ENCODE data around the gene CD44.

CD44 gene

GRCh38 chr11:35112056-35112845 lies 26.7 kb upstream of the CD44 start:
- no peak for DNase-seq

- DNase-seq = no peak
Observed at GRCh38 chr11:35112846-35113105, 26.2 kb upstream of the CD44 start.

GRCh38 chr11:35114906-35115687 lies 23.9 kb upstream of the CD44 start:
- no peak for DNase-seq

- DNase-seq = no peak
Observed at GRCh38 chr11:35115688-35116030, 23.3 kb upstream of the CD44 start.

GRCh38 chr11:35116245-35116644 lies 22.7 kb upstream of the CD44 start:
- DNase-seq = no peak

- no peak for DNase-seq
Observed at GRCh38 chr11:35116762-35117640, 22.0 kb upstream of the CD44 start.

- no peak for DNase-seq
Observed at GRCh38 chr11:35118906-35119305, 20.1 kb upstream of the CD44 start.

GRCh38 chr11:35121326-35121865 lies 17.6 kb upstream of the CD44 start:
- no peak for DNase-seq

GRCh38 chr11:35122308-35122707 lies 16.7 kb upstream of the CD44 start:
- no peak for DNase-seq

- DNase-seq = no peak
Observed at GRCh38 chr11:35126000-35126878, 12.7 kb upstream of the CD44 start.

GRCh38 chr11:35126879-35127581 lies 11.9 kb upstream of the CD44 start:
- DNase-seq = no peak

GRCh38 chr11:35127619-35128018 lies 11.4 kb upstream of the CD44 start:
- no peak for DNase-seq

- DNase-seq = no peak
Observed at GRCh38 chr11:35131094-35131493, 7.9 kb upstream of the CD44 start.

- no peak for DNase-seq
Observed at GRCh38 chr11:35131886-35132285, 7.1 kb upstream of the CD44 start.

- DNase-seq = no peak
Observed at GRCh38 chr11:35133656-35134055, 5.3 kb upstream of the CD44 start.

- no peak for DNase-seq
Observed at GRCh38 chr11:35134403-35135148, 4.4 kb upstream of the CD44 start.

- no peak for DNase-seq
Observed at GRCh38 chr11:35135222-35135621, 3.7 kb upstream of the CD44 start.

GRCh38 chr11:35136311-35136710 lies 2.7 kb upstream of the CD44 start:
- no peak for DNase-seq

GRCh38 chr11:35138058-35138457 lies 913 bp upstream of the CD44 start:
- DNase-seq = no peak

GRCh38 chr11:35138606-35138942 lies 397 bp upstream of the CD44 start:
- no peak for DNase-seq

GRCh38 chr11:35139722-35140282 lies 831 bp downstream of the CD44 start:
- DNase-seq = no peak

Data from NK-92 treated with Interleukin-12 subunit alpha and Interleukin-12 subunit beta, amount 100 ng/mL, for 24 hours (cell line).